Transverse colon (tissue), 4 donors: ENCODE measurements around the gene TRIM59. TPM values are rescaled to one million over a fixed set of nuclear protein-coding genes. Genes with fewer than 3 reads are reported as not detected.

Experiments
- small RNA-seq, 4 donors: library from RNA; depleted of rRNA; stranded (forward); fragments of <200 nt; gene quantifications; one replicate each; pipeline ENCODE3, GENCODE V24; 2016
- total RNA-seq, 4 donors: library from RNA; depleted of rRNA; stranded (reverse); fragments of >200 nt; gene quantifications; one replicate each; pipeline ENCODE4 v1.1.0, GENCODE V29; 2016

The TRIM59 gene
- total RNA-seq, 4 donors from 2014 or later: 1.9 to 10.9 (median 8.4) TPM; not detected in 1

Small RNA genes within 50 kb of the gene (small RNA-seq; reads per million reads assigned to genes)
- 5.6 to 17.1 (median 9.9) reads per million in 4 donors for gene MIR15B
- gene MIR16-2: 1.1 to 4.9 (median 2.6) reads per million in 4 donors
- gene RNU7-136P: 0 reads per million in 4 donors

Other genes starting within 250 kb of the TRIM59 start
- gene C3orf80, start 224.4 kb downstream of the TRIM59 start, total RNA-seq: 1 to 10 TPM in 3 of 4 donors, under 1 TPM in 1; 0.40 to 3.7 (median 1.8) TPM
- gene IFT80, start 50.6 kb downstream of the TRIM59 start, total RNA-seq: 10 to 100 TPM in 3 of 4 donors, under 1 TPM in 1; 0.37 to 78.8 (median 19.7) TPM
- 100 to 1,000 TPM in 1 of 4 donors, 10 to 100 TPM in 3; 29.4 to 263 (median 57.9) TPM for gene SMC4, start 50.1 kb downstream of the TRIM59 start, total RNA-seq
- 10 to 100 TPM; 13.8 to 29.7 (median 22.7) TPM for gene KPNA4, start 115.8 kb upstream of the TRIM59 start, total RNA-seq
- gene ARL14, start 227.4 kb upstream of the TRIM59 start, total RNA-seq: 10 to 100 TPM in 3 of 4 donors, 1 to 10 TPM in 1; 2.0 to 47.1 (median 27.8) TPM